GM10248 (cell line): Measurements from ENCODE around the gene TNXB.
"Not testable (repeated sequence)": the region's sequence is repeated elsewhere in the genome, so short reads cannot be mapped to it uniquely, and the experiment has no call there.

ENCODE experiments used
- CTCF ChIA-PET: fragments of 300-600 bp; sonication (Branson Sonifier 250); formaldehyde crosslinking; extraction: SDS; loops from one replicate; lab custom pipeline; 2021; ENCODE audit warnings: antibody characterized with exemption; lab: Yijun Ruan, JAX
- POLR2A ChIA-PET: fragments of 350-650 bp; sonication (Branson Sonifier 250); formaldehyde crosslinking; extraction: SDS; loops from one replicate; lab custom pipeline; 2020; ENCODE audit warnings: antibody characterized with exemption; lab: Yijun Ruan, JAX
- DNase-seq: peaks from one replicate; pipeline ENCODE4 v3.0.0; 2012; ENCODE audit errors: extremely low spot score
- TF ChIP-seq, protein P1 (sequence below): IDR thresholded peaks from 2 replicates; pipeline ENCODE4 v1.5.1; 2012; ENCODE audit warnings: mild to moderate bottlenecking, low read depth; ENCODE audit errors: extremely low read depth, missing control alignments, control extremely low read depth

The TNXB gene

DNA sequence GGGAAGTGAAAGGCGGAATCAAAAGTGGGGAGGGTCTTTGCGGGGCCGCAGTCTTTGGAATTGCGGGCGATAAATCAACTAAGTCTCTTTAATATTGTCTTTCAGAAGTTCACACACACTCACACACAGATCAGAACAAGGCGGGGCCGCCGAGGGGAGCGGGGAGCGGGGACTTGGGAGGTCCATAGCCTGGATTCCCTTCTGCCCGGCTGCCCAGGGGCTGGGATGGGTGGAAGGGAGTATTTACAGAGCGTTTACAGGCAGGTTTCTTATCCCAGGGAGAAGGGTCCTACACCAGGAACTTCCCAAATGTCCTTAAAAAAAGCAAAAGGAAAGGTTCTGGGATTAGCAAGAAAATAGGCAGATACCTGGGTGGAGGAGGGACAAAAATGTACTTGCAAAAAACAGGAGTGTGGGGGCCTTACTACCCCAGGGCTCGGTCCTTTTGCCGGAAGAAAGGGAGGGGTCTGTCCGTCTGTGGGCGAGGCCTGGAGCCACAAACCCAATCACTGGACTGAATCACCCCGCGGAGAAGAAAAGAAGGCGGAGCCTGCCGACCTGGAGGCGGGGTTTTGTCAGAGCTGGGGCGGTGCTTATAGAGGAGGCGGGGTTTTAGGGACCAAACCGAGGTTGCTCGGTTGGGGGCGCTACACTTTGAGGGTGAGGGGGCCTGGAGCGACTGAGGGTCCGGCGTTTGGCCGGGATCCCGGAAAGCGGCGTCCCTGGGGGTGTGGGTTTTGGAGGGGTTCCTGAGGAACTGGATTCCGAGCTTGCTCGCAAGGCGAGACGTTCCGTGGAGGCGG is 39.4 kb upstream of the TNXB start:
- TF ChIP-seq, protein P1, sequence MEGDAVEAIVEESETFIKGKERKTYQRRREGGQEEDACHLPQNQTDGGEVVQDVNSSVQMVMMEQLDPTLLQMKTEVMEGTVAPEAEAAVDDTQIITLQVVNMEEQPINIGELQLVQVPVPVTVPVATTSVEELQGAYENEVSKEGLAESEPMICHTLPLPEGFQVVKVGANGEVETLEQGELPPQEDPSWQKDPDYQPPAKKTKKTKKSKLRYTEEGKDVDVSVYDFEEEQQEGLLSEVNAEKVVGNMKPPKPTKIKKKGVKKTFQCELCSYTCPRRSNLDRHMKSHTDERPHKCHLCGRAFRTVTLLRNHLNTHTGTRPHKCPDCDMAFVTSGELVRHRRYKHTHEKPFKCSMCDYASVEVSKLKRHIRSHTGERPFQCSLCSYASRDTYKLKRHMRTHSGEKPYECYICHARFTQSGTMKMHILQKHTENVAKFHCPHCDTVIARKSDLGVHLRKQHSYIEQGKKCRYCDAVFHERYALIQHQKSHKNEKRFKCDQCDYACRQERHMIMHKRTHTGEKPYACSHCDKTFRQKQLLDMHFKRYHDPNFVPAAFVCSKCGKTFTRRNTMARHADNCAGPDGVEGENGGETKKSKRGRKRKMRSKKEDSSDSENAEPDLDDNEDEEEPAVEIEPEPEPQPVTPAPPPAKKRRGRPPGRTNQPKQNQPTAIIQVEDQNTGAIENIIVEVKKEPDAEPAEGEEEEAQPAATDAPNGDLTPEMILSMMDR = no peak
- no peak for DNase-seq
- CTCF ChIA-PET = interaction anchor here (1.2 to 2.4 kb wide), 2 partner anchors 19 to 30 kb away, joined by 3 to 9 read pairs; no protein-coding TSS in a partner anchor
- POLR2A ChIA-PET = no interaction called here

DNA sequence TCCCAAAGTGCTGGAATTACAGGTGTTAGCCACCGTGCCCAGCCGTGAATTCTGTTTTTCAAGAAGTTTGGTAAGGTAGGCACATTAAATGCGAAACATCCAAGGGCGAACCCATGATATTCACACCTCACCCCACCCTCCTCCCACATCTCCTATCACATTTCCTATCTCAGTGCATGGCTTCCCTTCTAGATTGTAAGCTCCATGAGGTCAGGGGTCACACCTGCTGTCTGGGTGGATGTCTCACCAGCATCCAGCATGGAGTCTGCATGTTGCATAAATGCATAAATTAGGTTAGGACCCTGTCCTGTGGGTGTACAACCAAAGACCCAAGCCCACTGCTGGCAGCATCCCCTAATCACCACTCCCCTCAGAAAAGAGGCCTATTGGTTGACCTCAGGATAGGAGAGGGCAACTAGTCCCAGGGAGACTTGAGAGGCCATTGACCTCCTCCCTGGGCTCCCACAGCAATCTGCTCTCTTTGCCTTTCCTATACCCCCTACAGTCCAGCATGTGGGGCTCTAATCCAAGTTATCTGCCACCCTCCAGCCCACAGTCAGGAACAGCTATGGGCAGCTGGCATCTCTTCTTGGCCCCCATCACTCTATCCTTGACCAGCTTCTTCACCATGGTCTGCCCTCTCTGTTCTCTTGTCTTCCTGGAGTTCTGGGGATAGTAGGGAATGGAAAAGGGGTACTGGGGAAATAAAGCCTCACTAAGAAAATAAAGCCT is 38.4 kb upstream of the TNXB start:
- ChIA-PET POLR2A (no interaction called here), CTCF (interaction anchor here (1.0 to 2.4 kb wide), 2 partner anchors 29 to 108 kb away, joined by 3 to 9 read pairs; no protein-coding TSS in a partner anchor)
- TF ChIP-seq, protein P1 = no peak
- DNase-seq = no peak

DNA sequence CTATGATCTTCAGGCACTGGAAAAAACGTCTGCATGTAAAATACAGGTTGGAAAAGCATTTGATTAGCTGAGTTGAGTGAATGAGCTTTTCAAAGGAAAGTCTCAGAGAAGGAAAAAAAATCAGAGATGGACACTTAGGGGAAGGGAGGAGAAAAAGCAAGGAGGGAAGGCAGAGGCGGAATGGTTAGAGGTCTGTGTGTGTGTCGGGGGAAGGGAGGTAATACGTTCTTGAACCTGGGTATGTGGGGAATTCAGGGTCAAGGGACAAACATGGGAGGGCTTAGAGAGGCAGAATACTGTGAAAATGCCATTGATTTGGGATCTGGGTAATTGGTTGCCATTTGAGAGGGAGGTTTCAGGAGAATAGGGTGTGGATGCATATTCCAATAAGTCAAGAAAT is 37.5 kb upstream of the TNXB start:
- CTCF ChIA-PET = interaction anchor here (1.3 kb wide), 1 partner anchor 28 kb away, joined by 4 read pairs; no protein-coding TSS in a partner anchor
- DNase-seq = no peak
- TF ChIP-seq, protein P1 = no peak
- POLR2A ChIA-PET = no interaction called here

DNA sequence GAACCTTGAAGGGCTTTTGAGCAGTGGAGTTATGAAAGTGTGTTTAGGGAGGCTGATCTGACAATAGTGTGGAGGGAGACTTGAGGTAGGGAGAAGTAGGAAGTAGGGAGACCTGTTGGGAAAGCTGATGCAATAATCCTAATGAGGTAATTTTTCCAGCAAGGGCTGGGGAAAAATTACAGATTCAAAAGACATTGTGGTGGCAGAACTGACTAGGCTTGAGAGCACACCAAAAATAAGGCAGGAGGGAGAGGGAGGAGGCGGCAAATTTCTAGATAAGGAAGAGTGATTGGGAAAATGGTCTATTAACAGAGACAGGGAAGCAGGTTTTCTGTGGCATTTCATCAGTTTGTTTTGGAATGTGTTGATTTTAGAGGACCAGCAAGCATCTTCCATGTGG is 37.1 kb upstream of the TNXB start:
- TF ChIP-seq, protein P1 = no peak
- ChIA-PET POLR2A (no interaction called here), CTCF (interaction anchor here (1.3 kb wide), 1 partner anchor 27 kb away, joined by 4 read pairs; no protein-coding TSS in a partner anchor)
- no peak for DNase-seq

DNA sequence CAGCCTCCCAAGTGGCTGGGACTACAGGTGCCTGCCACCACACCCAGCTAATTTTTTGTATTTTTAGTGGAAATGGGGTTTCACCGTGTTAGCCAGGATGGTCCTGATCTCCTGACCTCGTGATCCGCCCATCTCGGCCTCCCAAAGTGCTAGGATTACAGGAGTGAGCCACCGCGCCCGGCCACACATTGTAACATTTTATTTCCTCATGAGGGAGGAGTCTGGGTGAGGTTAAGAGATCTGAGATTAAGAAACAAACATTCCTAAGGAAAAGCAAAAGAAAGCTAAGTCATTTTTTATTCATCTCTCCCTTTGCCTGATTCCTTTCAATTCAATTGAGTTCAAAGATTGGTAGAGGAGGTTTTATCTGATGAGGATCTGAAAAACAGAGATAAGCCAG is 35.1 kb upstream of the TNXB start:
- CTCF ChIA-PET = interaction anchor here (0.8 to 0.9 kb wide), 2 partner anchors 8 to 26 kb away, joined by 3 read pairs; no protein-coding TSS in a partner anchor
- DNase-seq, POLR2A ChIA-PET: not testable (repeated sequence)

DNA sequence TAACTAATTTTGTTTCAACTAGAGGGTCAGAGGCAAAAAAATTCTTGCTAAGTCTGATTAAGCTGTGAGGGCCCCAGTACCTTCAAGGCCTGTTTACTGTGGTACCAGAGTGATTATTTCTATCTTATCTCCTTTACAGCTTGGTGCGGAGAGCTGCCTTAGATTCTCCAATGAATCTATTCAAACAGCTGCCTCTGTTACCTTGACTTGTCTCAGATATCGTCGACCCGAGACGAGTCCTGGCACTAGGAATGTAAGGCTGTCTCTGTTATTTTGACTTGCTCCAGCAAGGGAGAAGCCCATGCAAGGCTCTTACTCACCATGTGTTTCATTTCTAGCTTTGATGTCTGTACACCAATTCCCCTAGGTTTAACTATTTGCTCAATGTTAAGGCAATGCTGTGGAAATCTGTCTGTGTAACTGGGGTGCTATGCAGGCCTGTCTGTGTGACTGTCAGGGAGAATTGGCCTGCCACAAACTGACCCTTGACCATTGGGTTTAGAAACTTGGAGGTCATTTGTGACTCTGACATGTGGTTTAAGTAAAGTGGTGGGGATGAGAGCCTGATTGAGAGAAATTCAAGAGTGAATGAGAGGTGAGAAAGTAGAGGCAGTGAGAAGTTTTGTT is 31.4 kb upstream of the TNXB start:
- ChIA-PET CTCF (interaction anchor here (0.8 kb wide), 2 partner anchors 12 to 23 kb away, joined by 3 read pairs; no protein-coding TSS in a partner anchor), POLR2A (no interaction called here)
- TF ChIP-seq, protein P1 = no peak
- no peak for DNase-seq
